Stimulated activated CD4-positive, alpha-beta T cell treated with anti-CD3 and anti-CD28 coated beads, Interleukin-4, amount 100 ng/mL, for 24 hours (primary cell): Measurements from ENCODE around the gene OTOF.

Source experiments
- DNase-seq: peaks from one replicate; pipeline ENCODE4 v3.0.0-alpha.2; 2020

The OTOF gene

DNA sequence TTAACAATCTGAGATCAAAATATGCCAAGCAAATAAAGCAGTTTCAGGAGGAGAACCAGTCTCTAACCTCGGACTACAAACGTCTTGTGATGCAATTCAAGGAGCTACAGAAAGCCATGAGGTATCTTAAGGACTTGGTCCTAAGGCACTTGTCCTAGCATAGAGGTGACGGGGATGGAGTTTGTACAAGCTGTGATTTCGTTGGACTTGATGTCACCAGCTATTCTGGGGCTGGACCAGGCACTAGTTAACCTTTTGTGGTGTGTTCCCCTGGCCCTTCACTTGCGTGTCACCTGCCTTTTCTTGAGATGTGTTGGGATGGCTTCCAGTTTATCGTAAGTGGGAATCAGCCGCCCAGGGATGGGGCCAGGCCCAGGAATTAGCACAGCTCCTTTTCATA, 33.7 kb downstream of the OTOF start:
- DNase-seq: no peak

DNA sequence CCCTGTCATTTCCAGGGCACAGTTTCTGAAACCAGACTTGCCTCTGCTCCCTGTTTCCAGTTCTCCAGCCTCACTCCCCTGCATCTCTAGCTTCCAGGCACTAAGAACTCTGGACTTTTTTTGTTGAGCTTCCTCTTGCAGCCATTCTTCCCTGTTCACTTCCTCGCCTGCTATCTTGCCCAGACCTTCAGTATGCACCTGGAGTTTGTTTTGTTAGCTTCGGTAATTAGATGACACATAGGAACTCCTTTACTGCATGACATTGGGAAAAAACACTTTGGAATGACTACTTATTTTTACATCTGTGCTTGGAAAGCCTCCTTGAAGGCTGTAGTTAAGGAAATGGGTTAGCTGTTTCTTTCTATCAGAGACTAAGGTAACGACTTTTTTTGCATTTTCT, 35.2 kb downstream of the OTOF start:
- DNase-seq: no peak

GRCh38 chr2:26442301-26442700, 35.6 kb downstream of the OTOF start:
- no peak for DNase-seq

DNA sequence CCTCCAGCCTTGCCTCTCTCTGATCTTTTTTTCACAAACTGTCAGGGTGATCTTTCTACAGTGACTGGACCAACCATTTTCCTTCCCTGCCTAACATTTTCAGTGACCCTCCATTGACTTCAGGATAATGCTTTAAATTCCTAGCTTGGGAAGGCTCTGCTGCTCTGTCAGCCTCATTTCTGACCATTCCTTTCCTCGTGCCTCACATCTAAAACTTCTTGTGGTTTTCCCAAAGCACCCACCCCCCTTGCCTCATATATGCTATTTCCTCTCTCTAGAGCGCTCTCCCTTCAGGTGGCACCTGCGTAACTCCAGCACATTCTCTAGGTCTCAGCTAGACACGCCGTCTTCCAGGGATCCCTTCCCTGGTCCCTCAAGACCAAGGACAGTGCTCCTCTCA, 39.0 kb downstream of the OTOF start:
- no peak for DNase-seq

GRCh38 chr2:26438526-26438925, 39.4 kb downstream of the OTOF start:
- no peak for DNase-seq

DNA sequence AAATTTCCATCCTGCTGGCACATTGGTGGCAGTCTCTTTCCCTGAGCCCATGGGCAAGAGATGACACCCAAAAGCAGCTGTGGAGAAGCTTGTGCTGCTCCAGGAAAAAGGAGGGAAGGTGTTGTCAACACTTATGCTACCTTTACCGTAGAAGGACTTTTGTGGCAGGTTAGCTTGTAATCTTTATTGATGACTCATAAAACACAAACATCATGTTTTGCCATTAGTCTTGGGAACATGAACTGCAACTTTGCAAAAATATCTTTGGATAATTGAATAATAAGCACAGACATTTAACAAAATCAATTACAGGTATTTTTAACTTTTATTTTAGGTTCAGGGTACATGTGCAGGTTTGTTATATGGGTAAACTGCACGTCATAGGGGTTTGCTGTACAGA, 42.8 kb downstream of the OTOF start:
- no peak for DNase-seq

- DNase-seq: no peak
These were observed 45.1 kb downstream of the OTOF start for GRCh38 chr2:26432859-26433258.

DNA sequence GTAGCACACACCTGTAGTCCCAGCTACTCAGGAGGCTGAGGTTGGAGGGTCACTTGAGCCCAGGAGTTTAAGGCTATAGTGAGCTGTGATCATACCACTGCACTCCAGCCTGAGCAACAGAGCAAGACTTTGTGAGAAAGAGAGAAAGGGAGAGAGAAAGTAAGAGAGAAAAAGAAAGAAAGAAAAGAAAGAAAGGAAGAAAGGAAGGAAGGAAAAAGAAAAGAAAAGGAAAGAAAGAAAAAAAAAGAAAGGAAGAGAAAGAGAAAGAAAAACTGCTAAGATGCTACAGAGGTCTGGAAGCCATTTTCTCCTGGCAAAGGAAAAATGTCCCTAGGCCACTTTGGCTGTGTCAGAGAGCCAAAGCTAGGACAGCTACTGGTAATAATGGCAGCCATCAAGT, 45.6 kb downstream of the OTOF start:
- DNase-seq: no peak

- no peak for DNase-seq
These were observed 47.1 kb downstream of the OTOF start for GRCh38 chr2:26430826-26431225.

DNA sequence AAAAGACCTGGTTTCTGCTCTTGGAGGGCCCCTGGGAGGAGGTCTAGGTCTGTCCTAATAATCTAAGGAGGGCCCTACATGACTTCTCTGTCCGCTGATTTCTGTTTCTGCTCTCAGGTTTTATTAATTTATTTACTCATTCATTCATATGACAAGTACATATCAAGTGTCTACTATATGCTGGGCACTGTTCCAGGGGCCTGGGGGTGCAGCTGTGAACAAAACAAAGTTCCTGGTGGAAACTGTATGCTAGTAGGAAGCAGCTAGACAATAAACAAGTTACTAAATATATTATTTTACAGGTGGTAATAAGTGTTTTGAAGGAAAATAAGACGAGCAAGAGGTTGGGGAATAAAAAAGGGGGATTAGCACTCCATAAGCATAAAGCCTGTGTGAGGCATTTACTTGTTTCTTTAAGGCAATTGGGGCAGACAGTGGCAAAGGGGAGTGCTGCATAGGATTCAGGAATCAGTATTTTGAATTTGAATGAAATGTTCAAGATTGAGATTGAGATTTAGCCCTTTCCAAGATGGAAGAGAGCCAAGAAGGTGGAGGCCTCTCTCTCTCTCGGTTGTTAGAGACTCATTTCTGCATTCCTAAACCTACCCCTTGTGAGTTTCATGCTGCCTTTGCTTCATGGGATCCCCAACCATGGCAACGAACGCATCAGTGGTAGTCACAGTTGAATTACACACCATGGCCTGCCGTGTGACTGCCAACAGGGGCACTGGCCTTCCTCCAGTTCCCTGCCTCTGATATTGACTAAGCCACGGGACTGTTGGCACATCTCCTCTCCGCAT, 47.9 kb downstream of the OTOF start:
- no peak for DNase-seq

DNA sequence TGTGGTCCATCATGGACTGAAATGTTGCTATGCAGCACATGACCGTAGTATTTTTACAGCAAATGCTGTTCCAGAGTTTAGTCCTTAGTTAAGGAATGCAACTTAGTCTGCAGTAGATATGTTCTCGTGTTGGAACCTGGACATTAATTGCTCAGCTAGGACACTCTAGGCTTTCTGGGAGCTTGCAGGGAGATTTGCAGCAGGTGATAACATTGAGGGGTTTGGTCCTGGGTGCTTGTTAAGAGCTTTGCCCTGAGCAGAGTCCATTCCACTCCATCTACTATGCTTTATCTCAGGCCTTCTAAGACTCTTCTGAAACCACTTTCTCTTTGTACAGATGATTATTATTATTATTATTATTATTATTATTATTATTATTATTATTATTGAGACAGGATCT, 49.1 kb downstream of the OTOF start:
- DNase-seq: no peak

GRCh38 chr2:26424221-26424620, 53.7 kb downstream of the OTOF start:
- no peak for DNase-seq

DNA sequence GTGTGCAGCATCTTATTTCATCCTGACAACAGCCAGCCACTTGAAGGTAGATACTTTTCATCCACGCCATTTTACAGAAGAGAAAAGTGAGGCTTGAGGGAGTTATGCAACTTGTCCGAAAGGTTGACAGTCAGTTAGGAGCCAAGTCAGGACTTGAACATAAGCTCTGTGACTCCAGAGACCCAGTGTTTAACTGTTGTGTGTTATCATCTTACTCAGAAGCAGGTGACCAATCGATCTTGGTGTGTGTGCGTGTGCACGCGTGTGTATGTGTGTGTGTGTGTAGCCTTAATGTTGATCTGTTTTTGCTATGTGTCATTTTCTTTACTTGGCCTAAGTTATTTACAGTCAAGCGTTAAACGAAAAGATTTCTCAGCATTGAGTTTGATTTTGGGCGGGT, 54.2 kb downstream of the OTOF start:
- DNase-seq: no peak

GRCh38 chr2:26422947-26423629, 54.8 kb downstream of the OTOF start:
- DNase-seq: no peak

- DNase-seq: no peak
These were observed 56.0 kb downstream of the OTOF start for GRCh38 chr2:26421961-26422360.

DNA sequence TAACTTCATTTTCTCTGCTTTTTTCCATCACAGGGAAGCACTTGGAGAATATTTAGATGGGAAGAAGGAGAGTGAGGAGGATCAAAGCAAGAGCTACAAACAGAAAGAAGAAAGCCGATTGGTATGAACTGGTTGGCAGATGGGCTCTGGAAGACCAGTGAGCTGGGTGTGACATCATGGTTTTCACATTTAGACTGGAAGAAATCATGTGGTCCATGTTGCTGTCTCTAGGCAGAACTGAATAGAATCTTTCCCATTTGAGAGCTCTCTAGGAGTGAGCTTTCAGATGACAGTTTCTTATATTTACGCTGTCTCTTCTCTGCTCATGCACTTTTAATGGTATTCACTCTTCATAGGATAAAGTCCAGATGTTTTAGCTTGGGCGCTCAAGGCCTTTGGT, 63.6 kb downstream of the OTOF start:
- no peak for DNase-seq

- peak; percentile 12 for DNase-seq
These were observed 65.7 kb downstream of the OTOF start for GRCh38 chr2:26412091-26412673.

- no peak for DNase-seq
These were observed 66.5 kb downstream of the OTOF start for GRCh38 chr2:26411419-26411818.

GRCh38 chr2:26410764-26411243, 67.1 kb downstream of the OTOF start:
- no peak for DNase-seq

DNA sequence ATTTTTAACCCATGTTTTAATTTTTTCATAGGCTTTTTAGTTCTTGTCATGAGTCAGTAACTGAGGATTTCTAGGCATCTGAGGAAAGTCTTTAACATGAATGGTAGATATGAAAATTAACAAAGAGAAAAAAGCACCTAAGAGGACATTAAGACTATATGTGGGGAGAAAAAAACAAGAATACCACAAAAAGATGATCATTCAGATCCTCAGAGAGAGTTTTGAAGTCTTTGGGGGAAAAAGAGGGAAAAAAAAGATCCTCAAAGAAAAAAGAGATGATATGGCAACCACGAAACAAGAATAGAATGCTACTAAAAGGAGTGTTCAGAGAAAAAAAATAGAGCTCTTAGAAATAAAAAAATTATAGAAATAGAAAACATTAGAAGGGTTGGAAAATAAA, 68.1 kb downstream of the OTOF start:
- no peak for DNase-seq

DNA sequence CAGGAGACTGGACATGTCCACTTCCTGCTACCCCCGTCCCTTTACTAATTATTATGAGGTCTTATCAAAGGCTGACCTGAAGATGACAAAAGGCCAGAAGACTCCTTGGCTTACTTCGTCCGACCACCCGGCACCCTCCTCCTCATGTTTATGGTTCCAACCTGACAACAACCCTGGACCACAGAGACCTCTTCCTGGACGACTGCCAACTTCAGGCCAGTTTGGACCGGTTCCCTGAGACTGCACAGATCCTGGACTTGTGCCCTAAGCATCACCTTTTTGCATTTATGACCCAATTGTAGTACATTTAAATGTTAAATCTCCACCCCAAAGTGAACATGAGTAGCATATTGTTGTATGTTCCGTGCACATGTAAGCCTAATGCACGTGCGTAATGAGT, 70.4 kb downstream of the OTOF start:
- DNase-seq: no peak
